HG03521 (cell line): ENCODE measurements around the gene BUD13.

Experiments
- ATAC-seq: cut with Tn5 transposase; IDR thresholded peaks from one replicate; pipeline ENCODE4 v1.9.1; 2021; ENCODE audit warnings: mild to moderate bottlenecking, moderate library complexity; ENCODE audit not compliant: unreplicated experiment

BUD13 gene

GRCh38 chr11:116792869-116793771 is 20.3 kb upstream of the BUD13 start:
- ATAC-seq = no peak

- no peak for ATAC-seq
Measured at GRCh38 chr11:116792144-116792868, 19.5 kb upstream of the BUD13 start.

- no peak for ATAC-seq
Measured at GRCh38 chr11:116791813-116792143, 19.0 kb upstream of the BUD13 start, which contains the start of gene APOA5. APOA5 (minus strand) TSS chr11:116791879; CDS start chr11:116791860, 19 bp downstream.

GRCh38 chr11:116791002-116791812 is 18.4 kb upstream of the BUD13 start:
- no peak for ATAC-seq

GRCh38 chr11:116790167-116791001 is 17.6 kb upstream of the BUD13 start:
- no peak for ATAC-seq

GRCh38 chr11:116788975-116789374 is 16.2 kb upstream of the BUD13 start:
- no peak for ATAC-seq

- no peak for ATAC-seq
Measured at GRCh38 chr11:116788534-116788933, 15.7 kb upstream of the BUD13 start.

GRCh38 chr11:116787786-116788486 is 15.1 kb upstream of the BUD13 start, which contains the start of gene ZPR1:
ZPR1 (minus strand) TSS chr11:116788023; CDS start chr11:116787990, 33 bp downstream.
- peak; percentile 89 for ATAC-seq

- peak; percentile 10 for ATAC-seq
Measured at GRCh38 chr11:116787436-116787785, 14.6 kb upstream of the BUD13 start.

- no peak for ATAC-seq
Measured at GRCh38 chr11:116786966-116787365, 14.2 kb upstream of the BUD13 start.

- no peak for ATAC-seq
Measured at GRCh38 chr11:116786326-116786725, 13.5 kb upstream of the BUD13 start.

- ATAC-seq = no peak
Measured at GRCh38 chr11:116782728-116783127, 9.9 kb upstream of the BUD13 start.

GRCh38 chr11:116778556-116778955 is 5.8 kb upstream of the BUD13 start:
- ATAC-seq = no peak

- ATAC-seq = no peak
Measured at GRCh38 chr11:116777056-116777455, 4.3 kb upstream of the BUD13 start.

- no peak for ATAC-seq
Measured at GRCh38 chr11:116776522-116776984, 3.8 kb upstream of the BUD13 start.

- ATAC-seq = no peak
Measured at GRCh38 chr11:116775975-116776374, 3.2 kb upstream of the BUD13 start.

GRCh38 chr11:116774661-116775060 is 1.9 kb upstream of the BUD13 start:
- ATAC-seq = no peak

- ATAC-seq = no peak
Measured at GRCh38 chr11:116773203-116774097, 663 bp upstream of the BUD13 start.

- no peak for ATAC-seq
Measured at GRCh38 chr11:116771935-116772334, 852 bp downstream of the BUD13 start.
